Stimulated activated CD4-positive, alpha-beta T cell treated with anti-CD3 and anti-CD28 coated beads, Interleukin-2, amount 100 ng/mL, for 48 hours (primary cell): ENCODE data around the gene RREB1.

Experiments
- DNase-seq, 2 donors: peaks; one replicate each; pipeline ENCODE4 v3.0.0-alpha.2; 2020

RREB1 gene

DNA sequence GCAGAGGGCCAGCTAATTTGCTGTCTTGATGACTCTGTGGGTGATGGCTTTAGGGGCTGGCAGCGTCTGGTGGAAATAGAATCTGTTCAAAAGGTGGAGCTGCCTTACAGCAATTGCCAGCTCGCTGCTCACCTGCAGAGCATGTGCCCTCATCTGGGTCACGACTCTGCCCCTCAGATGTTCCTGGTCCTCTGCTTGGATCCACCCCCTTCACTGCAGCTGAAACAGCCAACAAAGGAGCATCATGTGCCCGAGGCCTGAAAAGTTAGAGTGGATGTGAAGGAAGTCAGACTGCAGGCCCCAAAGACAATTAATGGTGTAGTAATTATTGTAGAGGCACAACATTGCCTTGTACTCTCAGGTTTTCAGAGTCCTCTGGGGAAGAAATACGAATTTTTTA is 19.9 kb downstream of the RREB1 start:
- DNase-seq = no peak

DNA sequence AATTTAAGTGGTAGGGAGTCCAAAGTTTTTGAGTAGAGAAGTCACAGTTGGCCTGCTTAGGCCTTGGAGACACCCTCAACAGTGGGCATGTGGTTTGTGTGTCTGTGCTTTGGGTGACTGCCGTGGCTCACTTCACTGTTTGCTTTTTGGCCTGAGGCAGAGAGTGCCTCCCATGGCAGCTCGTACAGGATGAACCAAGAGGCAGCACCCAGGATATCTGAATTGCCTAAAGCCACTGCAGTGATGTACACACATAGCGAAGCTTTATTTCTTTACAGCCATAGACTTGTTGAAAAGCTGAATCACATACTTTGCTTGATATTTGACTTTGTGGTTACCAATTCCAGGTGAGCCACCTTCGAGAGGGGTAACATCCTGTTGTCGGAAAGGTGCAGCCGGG is 21.6 kb downstream of the RREB1 start:
- DNase-seq = no peak

DNA sequence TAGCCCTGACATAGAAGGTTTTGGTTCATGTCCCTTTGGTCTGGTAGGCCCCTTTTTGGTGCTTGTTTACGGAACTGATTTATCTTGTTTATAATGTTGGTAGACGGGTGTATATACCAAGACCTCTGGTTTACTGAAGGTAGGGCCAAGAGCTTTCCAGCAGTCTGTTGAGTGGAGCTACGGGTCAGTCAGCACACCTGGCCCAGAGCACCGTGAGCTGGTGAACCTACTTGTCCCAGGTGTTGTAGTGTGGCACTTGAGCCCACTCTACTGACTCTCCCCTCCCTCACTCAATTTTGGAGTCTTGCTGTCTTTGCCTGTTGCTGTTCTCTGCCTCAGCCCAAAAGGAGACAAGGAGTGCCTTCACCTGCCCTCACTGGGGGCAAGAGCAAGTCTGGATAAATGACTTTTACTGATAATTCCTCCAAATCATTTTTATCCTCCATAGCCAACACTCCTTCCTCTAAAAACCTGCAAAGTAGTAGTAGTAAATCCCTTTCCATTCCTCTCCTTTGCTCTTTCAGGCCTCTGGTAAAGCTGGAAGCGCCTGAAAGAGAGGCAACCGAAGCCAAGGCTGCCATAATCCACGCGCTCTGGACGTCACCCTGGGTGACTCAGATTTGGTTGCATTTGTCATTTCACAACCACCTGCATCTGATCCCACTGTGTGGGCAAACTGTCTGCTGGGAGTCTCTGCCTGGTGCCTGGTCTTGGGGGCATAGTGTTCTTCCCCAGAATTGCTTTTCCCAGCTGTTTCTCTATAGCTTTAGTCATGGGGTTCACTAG is 22.2 kb downstream of the RREB1 start:
- DNase-seq = no peak

DNA sequence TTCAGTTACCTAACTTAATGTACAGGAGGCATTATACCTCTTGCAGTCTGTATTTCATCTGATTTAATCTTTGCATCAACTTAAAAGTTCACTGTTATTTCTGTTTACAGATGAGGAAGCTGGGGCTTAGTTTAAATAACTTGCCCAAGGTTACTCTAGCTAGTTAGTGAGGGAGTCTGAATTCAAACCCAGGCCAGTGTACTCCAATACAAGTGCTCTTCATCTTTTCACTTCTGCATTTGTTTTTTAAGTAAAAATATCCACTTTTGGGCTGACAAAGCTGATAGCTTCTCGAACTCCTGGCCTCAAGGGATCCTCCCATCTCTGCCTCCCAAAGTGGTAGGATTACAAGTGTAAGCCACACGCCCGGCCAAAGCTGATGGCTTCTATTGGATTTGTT is 23.6 kb downstream of the RREB1 start:
- DNase-seq = no peak

DNA sequence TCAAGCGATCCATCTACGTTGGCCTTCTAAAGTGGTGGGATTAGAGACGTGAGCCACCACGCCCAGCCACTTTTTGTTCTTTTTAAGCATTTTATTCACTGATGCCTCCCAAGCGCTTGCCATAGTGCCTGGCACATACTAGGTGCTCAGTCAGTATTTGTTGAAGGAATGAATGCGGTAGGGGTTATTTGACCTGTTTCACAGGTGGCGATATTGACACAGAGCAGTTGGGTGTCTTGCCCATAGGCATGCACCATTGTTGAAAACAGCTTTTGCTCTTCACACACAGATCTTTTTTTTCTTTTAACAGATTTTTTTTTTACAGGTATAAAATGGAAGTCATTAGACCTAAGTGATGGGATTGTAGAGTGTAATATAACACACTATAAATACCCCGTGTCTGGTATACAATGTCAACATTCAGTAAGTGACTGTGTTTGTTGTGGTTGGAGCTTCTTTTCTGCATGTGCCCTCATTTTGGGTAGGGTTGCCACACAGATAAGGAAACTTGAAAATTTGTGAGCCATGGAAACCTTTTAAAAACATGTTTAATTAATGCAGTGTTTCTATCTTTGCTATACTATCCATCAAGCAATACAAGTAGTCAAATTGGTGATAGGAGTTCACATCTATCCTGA is 24.8 kb downstream of the RREB1 start:
- no peak for DNase-seq

DNA sequence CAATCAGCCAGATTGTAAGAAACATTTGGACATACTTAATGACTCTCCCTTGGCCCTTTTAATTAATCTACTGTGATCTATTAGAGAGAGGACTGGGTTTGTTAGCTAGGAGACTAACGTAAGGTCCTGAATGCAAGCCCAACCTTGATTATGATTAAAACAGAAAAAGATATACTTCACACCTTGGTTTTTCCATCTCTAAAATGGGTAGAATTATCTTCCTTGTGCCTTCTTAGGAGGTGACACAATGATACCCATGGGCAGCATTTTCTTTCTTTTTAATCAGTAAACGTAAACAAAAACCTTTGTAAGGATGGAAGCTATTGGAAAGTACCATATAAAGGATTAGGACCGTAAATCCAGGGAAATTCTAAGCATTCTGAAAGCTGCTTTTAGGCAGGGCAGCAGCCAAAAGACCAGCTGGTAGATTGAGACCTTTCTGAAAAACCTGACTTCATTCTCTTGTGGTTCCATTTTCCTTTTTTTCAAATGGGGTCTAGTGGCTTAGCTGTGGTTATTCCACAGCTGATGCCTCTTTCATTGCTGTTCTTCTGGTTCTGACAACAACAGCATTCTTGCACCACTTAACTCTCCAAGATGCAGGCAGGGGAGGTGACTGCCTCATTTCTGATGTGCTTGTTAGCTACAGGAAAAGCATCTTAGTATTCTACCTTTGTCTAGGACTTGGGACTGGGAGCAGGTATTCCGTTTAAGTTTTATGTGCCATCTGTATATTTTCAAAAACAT is 27.4 kb downstream of the RREB1 start:
- DNase-seq = no peak

DNA sequence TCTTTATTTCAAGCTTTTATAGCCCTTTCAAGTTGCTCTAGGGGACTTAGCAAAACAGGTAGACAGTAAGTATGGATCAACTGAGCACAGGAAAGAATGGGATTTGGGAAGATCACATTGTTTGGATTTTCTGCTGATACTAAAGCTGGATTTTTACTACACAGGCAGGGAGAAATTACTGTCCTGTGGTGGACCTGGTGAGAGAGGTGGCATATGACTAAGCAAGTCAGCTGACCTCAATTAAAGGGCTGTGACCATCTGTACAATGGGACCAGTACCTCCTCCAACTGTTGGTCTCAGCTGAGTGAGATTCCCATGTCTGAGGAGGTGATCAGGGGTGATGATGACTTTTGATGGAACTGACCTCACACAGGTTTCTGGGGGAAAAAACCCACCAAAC is 28.0 kb downstream of the RREB1 start:
- DNase-seq = no peak

DNA sequence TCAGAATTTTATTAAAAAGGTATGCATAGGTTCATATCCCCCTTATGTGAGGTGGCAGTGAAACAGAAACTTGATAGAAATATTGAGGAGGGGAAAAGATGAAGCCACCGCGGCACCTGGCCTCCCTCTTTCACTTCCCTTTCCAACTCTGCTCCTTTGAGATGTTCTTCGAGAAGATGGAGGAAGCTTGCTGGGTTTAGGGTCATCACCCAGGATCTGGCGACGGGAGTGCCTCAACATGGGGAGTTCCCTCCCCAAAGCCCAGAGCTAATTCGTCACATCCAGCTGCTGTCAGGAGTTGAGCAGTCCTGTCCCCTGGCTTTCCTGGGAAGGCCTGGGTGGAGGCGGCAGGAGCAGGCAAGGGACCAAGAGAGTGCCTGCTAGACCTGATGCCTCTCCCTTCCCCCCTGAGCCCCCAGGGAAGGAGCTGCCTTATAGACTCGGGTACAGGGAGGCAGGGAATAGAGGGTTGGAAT is 29.1 kb downstream of the RREB1 start:
- no peak for DNase-seq

DNA sequence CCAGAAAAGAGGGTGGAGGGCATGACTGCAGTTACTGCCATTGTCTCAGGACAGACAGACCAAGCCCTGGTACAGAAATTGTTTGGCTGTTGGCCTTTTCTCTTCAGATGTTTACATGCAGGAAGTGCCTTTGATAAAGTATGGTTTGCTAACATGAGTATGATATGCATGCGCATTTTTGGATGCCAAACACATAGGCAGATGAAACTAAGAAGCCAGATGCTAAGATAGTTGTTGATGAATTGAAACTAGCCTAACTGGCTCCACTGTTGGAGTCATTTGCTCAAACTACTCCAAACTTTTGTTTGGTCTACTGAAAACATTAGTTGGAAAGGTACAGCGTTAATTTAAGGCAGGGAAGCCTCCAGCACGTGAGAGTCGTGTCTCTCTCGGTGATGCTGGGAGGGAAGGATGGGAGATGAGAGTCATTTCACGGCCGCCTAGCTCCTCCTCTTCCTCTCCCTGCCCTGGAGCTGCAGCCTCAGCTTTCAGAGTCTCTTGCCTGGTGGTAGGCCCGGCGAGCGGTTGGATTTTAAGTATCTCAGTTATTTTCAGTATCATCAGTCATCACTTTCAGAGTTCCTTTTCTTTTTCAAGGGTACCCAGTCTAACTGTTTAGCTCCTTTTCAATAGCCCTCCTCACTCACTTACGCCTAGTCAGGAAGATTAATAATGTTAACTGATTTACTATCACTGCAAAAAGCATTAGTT is 29.7 kb downstream of the RREB1 start:
- DNase-seq = peak; percentile 48 to 55

DNA sequence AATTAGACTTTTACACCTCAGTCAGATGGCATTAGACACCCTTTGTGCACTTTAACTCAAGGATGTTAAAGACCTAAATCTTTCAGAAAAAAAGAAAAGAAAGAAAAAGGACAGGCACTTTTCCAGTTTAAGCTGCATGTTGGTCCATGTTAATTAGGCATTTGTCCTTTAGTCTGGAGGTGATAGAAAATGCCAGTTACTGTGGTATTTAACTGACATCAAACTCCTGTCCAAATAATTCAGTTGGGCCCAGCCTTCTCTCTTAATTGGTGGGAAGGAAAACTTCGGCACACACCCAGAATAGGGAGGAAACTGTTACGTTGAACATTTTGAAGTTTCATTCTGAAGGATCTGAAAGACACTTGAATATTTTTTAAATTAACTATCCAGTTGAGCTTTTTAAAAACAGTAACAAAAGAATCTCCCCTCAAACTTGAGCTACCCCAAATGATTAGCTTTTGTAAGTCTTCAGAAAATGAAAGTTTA is 30.3 kb downstream of the RREB1 start:
- DNase-seq = no peak

DNA sequence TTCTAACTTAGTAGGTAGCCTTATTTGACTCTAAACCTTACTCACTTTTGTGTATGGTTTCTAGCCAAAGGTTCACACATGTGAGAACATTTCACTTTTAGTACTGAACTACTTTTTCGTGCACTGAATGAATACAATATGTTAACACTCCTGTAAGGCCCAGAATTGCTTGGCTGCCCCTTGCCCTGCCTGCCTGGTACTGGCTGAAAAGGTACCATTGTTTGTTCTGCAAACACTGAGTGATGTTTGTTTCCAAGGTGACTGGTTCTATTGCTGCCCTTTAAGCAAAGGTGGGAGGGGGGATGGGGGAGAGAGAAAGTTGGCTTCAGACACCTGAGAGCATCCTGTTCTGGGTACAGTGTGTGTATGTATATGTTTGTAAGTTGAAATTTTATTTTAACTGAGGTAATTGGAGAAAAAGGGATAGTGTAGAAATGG is 31.2 kb downstream of the RREB1 start:
- no peak for DNase-seq

DNA sequence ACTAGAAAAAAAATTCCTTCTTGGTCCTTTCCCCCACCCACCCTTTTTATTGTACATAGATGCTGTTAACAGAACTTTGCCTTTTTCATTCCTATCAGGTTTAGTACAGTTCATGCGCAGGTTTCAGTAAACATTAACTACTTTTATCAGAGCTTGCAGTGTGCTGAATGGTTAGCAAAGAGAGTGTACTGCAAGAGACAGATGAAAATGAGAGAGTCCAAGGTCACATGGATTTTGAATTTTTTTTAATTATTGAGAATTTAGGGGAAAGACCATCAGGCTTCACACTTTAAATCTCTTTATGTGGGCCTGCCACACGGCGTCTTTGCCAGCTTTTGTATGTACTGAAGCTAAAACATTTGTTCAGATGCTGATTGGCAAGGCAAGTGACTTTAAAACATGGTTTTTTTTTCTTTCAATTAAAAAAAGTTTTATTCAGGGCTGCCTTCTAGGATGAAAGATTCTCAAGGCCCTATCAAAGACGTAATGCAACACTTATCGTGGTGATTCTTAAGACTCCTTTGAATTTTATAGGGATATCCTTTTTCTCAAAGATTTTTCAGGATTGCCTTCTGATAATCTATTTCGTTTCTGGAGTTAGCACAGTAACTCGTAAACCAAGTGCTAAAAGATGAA is 32.2 kb downstream of the RREB1 start:
- no peak for DNase-seq

DNA sequence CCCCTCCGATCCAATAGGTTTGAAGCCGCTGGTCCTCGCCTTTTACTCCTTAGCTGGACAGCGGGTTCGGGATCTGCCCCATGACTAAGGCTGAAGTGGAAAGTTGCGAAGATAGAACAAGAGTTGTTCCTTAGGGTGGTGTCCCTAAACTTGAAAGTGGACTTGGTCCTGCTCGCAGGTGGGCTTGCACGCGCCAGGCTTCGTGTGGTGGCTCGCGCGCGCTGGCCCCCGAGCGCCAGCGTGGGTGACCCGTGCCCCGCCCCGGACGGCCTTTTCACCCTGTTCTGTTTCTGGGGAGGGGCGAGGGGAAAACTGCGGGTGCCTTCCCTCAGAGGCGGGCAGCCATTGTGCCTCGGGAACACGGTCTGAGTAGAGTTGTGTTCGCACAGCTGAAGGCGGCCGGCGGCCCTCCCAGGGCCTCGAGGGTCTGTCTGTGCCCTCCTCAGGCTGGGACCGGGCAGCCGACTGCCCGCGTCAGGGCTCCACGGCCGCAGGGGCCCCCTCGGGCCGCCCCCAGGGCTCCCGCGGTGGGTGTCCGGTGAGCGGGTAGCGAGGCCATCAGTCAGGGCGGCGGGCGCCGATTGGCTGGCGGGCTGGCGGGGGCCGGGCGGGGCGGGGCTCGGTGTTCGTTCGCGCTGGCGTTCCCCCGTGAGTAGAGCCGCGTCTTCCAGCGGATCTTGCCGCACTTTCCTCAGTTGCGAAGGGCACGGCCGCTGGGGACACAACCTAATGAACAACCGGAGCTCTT is 33.0 kb downstream of the RREB1 start:
- DNase-seq = peak; percentile 71 to 78

DNA sequence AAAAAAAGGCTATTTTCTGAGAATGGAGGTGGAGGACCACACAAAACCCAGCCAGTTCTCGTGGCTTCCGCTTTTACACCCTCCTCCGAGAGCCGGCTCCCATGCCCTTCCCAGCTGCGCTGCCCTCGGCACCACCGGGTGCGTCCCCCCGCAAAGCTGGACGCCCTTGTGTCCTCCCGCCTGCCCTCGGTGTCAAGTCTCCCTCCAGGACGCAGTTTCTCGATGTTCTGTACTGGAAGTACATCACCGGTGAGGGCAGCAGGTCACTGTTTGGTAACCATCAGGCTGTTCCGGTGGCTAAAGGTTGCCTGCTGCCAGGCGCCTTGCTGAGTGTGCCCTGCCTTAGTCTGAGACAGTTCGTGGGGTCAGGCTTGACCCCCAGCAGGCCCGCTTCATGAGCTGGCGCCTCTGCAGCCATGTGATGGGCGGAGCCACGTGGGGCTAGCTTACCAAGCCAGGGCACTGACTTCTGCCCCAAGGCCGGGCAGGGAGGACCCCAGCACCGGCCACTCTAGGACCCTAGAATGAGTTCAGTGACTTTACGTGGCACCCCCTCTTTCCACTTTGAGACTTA is 34.6 kb downstream of the RREB1 start:
- DNase-seq = no peak

DNA sequence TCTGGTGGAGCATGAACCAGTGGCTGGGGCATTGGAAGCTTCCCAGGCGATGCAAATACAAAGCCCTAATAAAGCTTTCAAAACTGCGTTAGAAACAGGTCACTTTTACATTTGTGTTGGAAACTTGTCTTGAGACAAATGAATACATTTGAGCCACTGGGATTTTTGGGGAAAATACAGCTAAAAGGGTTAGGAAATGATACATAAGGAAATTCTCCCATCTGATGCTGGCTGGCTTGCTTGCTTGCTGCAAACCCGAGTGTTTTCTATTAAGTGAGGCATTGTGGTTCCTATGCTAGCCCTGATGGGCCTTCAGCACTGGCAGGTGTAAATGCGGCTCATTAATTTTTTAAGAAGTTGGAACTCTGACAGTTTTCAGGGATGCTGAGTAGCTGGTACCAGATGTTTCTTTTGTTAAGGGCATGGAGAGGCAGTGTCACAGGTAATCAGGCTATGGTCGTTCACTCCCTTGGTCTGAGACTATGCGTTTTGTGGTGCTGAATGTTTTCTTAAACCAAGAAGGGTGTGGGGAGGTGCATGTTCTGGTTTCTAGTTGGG is 35.2 kb downstream of the RREB1 start:
- no peak for DNase-seq

DNA sequence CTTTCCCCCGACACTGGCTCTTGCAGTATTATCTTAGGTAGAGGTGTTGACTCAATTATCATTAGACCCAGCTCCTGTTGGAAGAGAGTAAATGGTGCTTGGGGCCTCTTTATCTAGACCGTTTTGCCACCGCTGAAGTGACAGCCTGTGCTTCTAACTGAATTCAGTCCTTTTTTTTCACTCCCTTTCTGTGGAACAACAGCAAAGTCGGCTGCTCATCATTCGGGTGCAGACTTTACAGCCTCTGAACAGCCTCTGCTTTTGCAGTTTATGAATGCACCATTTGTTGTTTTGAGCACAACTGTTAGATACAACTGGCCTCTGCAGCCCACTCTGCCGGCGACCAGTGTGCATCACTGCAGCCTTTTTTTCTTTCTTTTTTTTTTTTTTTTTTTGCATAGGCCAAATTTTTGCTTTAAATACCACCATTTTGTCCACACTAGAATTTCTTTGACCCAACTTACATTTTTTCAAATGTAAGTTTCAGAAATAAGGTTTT is 35.8 kb downstream of the RREB1 start:
- DNase-seq = no peak

DNA sequence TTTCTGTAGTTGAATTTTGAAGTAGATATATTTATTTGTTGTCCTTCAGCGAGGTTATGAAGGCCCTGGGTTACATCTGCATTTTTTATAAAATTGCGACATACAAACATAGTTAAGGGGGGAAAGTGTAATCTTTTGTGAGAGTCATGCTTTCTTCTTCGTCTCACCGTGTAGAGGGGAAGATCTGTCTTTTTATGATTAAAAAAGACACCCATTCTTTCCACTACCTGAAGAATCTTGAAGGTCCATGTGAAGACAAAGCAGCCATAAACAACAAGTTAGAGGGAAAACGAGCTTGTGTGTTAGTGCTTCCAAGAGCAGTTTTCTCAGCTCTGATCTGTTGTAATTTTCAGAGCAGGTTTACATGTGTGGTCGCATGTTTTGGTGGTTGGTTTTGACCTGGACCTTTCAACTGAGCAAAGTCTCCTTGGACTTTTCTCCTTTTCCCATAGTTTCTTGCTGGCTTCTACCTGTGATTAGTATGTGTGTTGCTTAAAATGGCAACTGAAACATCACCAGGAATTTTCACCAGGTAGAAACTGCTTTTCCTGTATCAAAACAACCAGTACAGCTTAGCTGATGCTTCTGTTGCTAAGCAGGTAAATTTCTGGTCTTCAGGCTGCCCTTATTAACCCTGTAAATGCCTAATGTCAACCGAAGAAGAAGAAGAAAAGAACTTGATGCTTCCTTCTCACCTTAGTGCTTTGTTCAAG is 37.3 kb downstream of the RREB1 start:
- no peak for DNase-seq

DNA sequence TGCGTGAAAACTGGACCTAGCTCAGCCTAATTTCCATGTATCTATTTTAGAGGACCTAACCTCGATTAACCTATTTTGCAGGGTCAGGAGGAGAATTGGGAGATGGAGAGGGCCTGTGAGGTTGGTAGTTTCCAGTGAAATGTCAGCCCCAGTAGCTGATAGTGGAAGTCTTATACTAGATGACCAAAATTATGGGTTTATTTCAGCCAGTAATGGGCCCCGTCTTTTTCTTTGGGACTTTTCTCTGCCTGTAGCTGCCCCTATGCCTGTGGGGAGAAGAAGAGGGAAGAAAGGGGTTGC is 37.8 kb downstream of the RREB1 start:
- no peak for DNase-seq

DNA sequence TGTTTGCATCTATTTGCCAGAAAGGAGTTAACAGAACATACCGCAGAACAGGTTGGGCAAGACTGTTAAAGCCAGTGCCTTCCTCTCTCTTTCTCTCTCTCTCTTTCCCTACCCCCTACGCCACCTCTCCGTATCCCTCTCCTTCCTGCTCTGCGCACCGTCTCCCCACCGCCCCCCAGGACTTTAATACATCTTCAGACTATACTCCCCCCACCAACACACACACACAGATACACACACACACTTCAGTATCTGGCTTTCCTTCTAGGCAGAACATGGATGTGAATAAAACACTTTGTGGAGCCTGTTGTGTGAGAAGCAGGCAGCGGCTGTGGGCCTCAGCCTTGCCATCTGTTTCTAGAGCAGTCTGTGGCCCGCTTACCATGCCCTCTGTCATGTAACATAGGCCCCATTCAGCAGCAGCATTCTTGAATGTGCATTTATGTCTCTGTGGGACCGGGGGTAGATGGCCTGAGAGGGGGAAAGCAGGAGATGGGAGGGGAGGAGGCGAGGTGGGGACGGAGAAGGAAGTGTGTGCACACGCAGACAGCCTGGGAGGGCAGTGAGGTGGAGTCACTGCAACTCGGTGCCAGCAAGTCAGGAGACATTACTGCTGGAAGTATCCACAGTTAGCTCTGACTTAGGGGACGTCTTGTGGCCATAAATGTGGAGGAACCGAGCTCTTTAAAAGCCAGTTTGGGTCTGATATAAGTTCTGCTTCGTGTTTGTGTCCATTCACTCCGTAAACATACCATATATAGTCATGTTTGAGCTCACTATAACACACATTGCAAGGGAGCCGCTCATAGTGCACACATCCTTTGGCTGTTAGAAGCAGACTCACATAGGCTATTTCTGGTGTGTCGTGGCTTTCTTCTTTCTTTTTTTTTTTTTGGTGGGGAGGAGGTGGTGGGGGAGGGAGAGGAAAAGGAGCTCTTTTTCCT is 38.4 kb downstream of the RREB1 start:
- no peak for DNase-seq
